ENCODE results near the gene TRMT1. TPM values are rescaled to one million over a fixed set of nuclear protein-coding genes. Genes with fewer than 3 reads are reported as not detected.
A peak's percentile ranks its signal among the peaks of the same experiment; 100 is the strongest.

TRMT1 gene
- total RNA-seq, 1 donor from 2014 or later, result 13.0 TPM

GRCh38 chr19:13102666-13103580 lies 13.6 kb downstream of the TRMT1 start, which contains the start of gene LYL1:
Gene LYL1, minus strand, starts transcription at chr19:13102858. Its CDS starts 1,687 bp downstream, at chr19:13101171.
- H3K4me3 ChIP-seq (ENCODE audit: low read length in 3 of 3), result peak within 1 kb of the TSS; percentile 52 to 73 (median 65)
- no peaks in the 10 kb centered on the region for H3K27me3 ChIP-seq (ENCODE audit: control insufficient read depth in 3 of 3, insufficient read depth in 3 of 3, low read length in 3 of 3)
- peaks cover 5 to 10% (median 6%) of the 10 kb centered on the region in 3 donors for H3K36me3 ChIP-seq (ENCODE audit: control insufficient read depth in 3 of 3, insufficient read depth in 3 of 3, low read length in 3 of 3)
- H3K9me3 ChIP-seq (ENCODE audit: control insufficient read depth in 3 of 3, low read length in 3 of 3), result no peaks in the 10 kb centered on the region
- H3K4me1 ChIP-seq (ENCODE audit: control insufficient read depth in 3 of 3, insufficient read depth in 3 of 3, low read length in 3 of 3), result peaks cover 27 to 28% (median 28%) of the 10 kb centered on the region in 3 donors
- H3K27ac ChIP-seq (ENCODE audit: low read depth, low read length), result peak within 1 kb of the TSS; percentile 69
- peak within 1 kb of the TSS; percentile 23 to 77 (median 44) for H3K9ac ChIP-seq (ENCODE audit: low read depth in 1 of 3, low read length in 3 of 3)

GRCh38 chr19:13102416-13102665 lies 14.2 kb downstream of the TRMT1 start:
- H3K4me1 ChIP-seq (ENCODE audit: control insufficient read depth in 3 of 3, insufficient read depth in 3 of 3, low read length in 3 of 3), result peaks cover 27 to 28% (median 28%) of the 10 kb centered on the region in 3 donors
- H3K27me3 ChIP-seq (ENCODE audit: control insufficient read depth in 3 of 3, insufficient read depth in 3 of 3, low read length in 3 of 3), result no peaks in the 10 kb centered on the region

GRCh38 chr19:13101590-13102415 lies 14.7 kb downstream of the TRMT1 start:
- Histone ChIP-seq H3K4me3 (ENCODE audit: low read length in 3 of 3) (peak overlapping the region; percentile 52 to 73 (median 65)), H3K9ac (ENCODE audit: low read depth in 1 of 3, low read length in 3 of 3) (peak overlapping the region; percentile 23 to 77 (median 44)), H3K4me1 (ENCODE audit: control insufficient read depth in 3 of 3, insufficient read depth in 3 of 3, low read length in 3 of 3) (peaks cover 27 to 28% (median 28%) of the 10 kb centered on the region in 3 donors), H3K27me3 (ENCODE audit: control insufficient read depth in 3 of 3, insufficient read depth in 3 of 3, low read length in 3 of 3) (no peaks in the 10 kb centered on the region), H3K9me3 (ENCODE audit: control insufficient read depth in 3 of 3, low read length in 3 of 3) (no peaks in the 10 kb centered on the region), H3K27ac (ENCODE audit: low read depth, low read length) (peak overlapping the region; percentile 51), H3K36me3 (ENCODE audit: control insufficient read depth in 3 of 3, insufficient read depth in 3 of 3, low read length in 3 of 3) (peaks cover 0 to 5% (median 0%) of the 10 kb centered on the region in 3 donors)

More at GRCh38 chr19:13102416-13102665, 14.2 kb downstream of the TRMT1 start:
- Histone ChIP-seq H3K9me3 (ENCODE audit: control insufficient read depth in 3 of 3, low read length in 3 of 3) (no peaks in the 10 kb centered on the region), H3K9ac (ENCODE audit: low read depth in 1 of 3, low read length in 3 of 3) (peak overlapping the region; percentile 23 to 77 (median 44)), H3K4me3 (ENCODE audit: low read length in 3 of 3) (peak overlapping the region; percentile 52 to 73 (median 65)), H3K27ac (ENCODE audit: low read depth, low read length) (peak overlapping the region; percentile 51), H3K36me3 (ENCODE audit: control insufficient read depth in 3 of 3, insufficient read depth in 3 of 3, low read length in 3 of 3) (peaks cover 1 to 6% (median 2%) of the 10 kb centered on the region in 3 donors)

GRCh38 chr19:13100841-13101589 lies 15.5 kb downstream of the TRMT1 start:
- peak overlapping the region; percentile 43 to 73 (median 52) for H3K4me3 ChIP-seq (ENCODE audit: low read length in 3 of 3)
- H3K9ac ChIP-seq (ENCODE audit: low read depth in 1 of 3, low read length in 3 of 3), result peak overlapping the region in 1 of 3 donors; percentile 60
- no peaks in the 10 kb centered on the region for H3K9me3 ChIP-seq (ENCODE audit: control insufficient read depth in 3 of 3, low read length in 3 of 3)
- H3K27ac ChIP-seq (ENCODE audit: low read depth, low read length), result peak overlapping the region; percentile 25
- H3K36me3 ChIP-seq (ENCODE audit: control insufficient read depth in 3 of 3, insufficient read depth in 3 of 3, low read length in 3 of 3), result peaks cover 0 to 5% (median under 1%) of the 10 kb centered on the region in 3 donors
- H3K4me1 ChIP-seq (ENCODE audit: control insufficient read depth in 3 of 3, insufficient read depth in 3 of 3, low read length in 3 of 3), result peaks cover 28 to 31% (median 28%) of the 10 kb centered on the region in 3 donors
- H3K27me3 ChIP-seq (ENCODE audit: control insufficient read depth in 3 of 3, insufficient read depth in 3 of 3, low read length in 3 of 3), result no peaks in the 10 kb centered on the region

- peak overlapping the region; percentile 64 for H3K27ac ChIP-seq (ENCODE audit: low read depth, low read length)
These were observed 16.4 kb downstream of the TRMT1 start for GRCh38 chr19:13100031-13100588.

GRCh38 chr19:13099073-13099999 lies 17.2 kb downstream of the TRMT1 start:
- Histone ChIP-seq H3K4me1 (ENCODE audit: control insufficient read depth in 3 of 3, insufficient read depth in 3 of 3, low read length in 3 of 3) (peaks cover 23 to 26% (median 26%) of the 10 kb centered on the region in 3 donors), H3K4me3 (ENCODE audit: low read length in 3 of 3) (peak overlapping the region; percentile 30 to 52 (median 36)), H3K9me3 (ENCODE audit: control insufficient read depth in 3 of 3, low read length in 3 of 3) (no peaks in the 10 kb centered on the region), H3K27ac (ENCODE audit: low read depth, low read length) (peak overlapping the region; percentile 64), H3K9ac (ENCODE audit: low read depth in 1 of 3, low read length in 3 of 3) (peak overlapping the region in 2 of 3 donors; percentile 23 to 62), H3K27me3 (ENCODE audit: control insufficient read depth in 3 of 3, insufficient read depth in 3 of 3, low read length in 3 of 3) (no peaks in the 10 kb centered on the region), H3K36me3 (ENCODE audit: control insufficient read depth in 3 of 3, insufficient read depth in 3 of 3, low read length in 3 of 3) (peaks cover 0 to 6% (median 3%) of the 10 kb centered on the region in 3 donors)

More at GRCh38 chr19:13100031-13100588, 16.4 kb downstream of the TRMT1 start:
- H3K4me1 ChIP-seq (ENCODE audit: control insufficient read depth in 3 of 3, insufficient read depth in 3 of 3, low read length in 3 of 3), result peaks cover 28 to 33% (median 28%) of the 10 kb centered on the region in 3 donors
- H3K36me3 ChIP-seq (ENCODE audit: control insufficient read depth in 3 of 3, insufficient read depth in 3 of 3, low read length in 3 of 3), result peaks cover 0 to 5% (median 3%) of the 10 kb centered on the region in 3 donors
- H3K9ac ChIP-seq (ENCODE audit: low read depth in 1 of 3, low read length in 3 of 3), result peak overlapping the region in 2 of 3 donors; percentile 23 to 62
- H3K9me3 ChIP-seq (ENCODE audit: control insufficient read depth in 3 of 3, low read length in 3 of 3), result no peaks in the 10 kb centered on the region
- H3K4me3 ChIP-seq (ENCODE audit: low read length in 3 of 3), result peak overlapping the region in 1 of 3 donors; percentile 29
- no peaks in the 10 kb centered on the region for H3K27me3 ChIP-seq (ENCODE audit: control insufficient read depth in 3 of 3, insufficient read depth in 3 of 3, low read length in 3 of 3)

- Histone ChIP-seq H3K36me3 (ENCODE audit: control insufficient read depth in 3 of 3, insufficient read depth in 3 of 3, low read length in 3 of 3) (peaks cover 0 to 9% (median 3%) of the 10 kb centered on the region in 3 donors), H3K27me3 (ENCODE audit: control insufficient read depth in 3 of 3, insufficient read depth in 3 of 3, low read length in 3 of 3) (no peaks in the 10 kb centered on the region), H3K27ac (ENCODE audit: low read depth, low read length) (peak overlapping the region; percentile 54), H3K4me3 (ENCODE audit: low read length in 3 of 3) (peak overlapping the region; percentile 40 to 52 (median 46)), H3K9ac (ENCODE audit: low read depth in 1 of 3, low read length in 3 of 3) (no peak overlapping the region), H3K9me3 (ENCODE audit: control insufficient read depth in 3 of 3, low read length in 3 of 3) (no peaks in the 10 kb centered on the region), H3K4me1 (ENCODE audit: control insufficient read depth in 3 of 3, insufficient read depth in 3 of 3, low read length in 3 of 3) (peaks cover 26 to 34% (median 34%) of the 10 kb centered on the region in 3 donors)
These were observed 18.1 kb downstream of the TRMT1 start for GRCh38 chr19:13098277-13099072.

Data from skeletal muscle tissue (tissue), 4 donors.